Epithelial cell of esophagus (primary cell): ENCODE results near the gene DOHH.

ENCODE experiments used
- DNase-seq: peaks from one replicate; pipeline ENCODE4 v3.0.0; 2010; ENCODE audit warnings: low read depth
- H3K4me3 ChIP-seq: 2 replicates; pipeline ENCODE4 v1.5.1; 2011; ENCODE audit warnings: mild to moderate bottlenecking, low read length, control low read depth
- CTCF ChIP-seq: IDR thresholded peaks from 2 replicates; pipeline ENCODE4 v1.5.1; 2011; ENCODE audit warnings: low read depth, mild to moderate bottlenecking, low read length, control low read depth, inconsistent platforms; ENCODE audit not compliant: insufficient read depth; ENCODE audit errors: missing control alignments

The DOHH gene

DNA sequence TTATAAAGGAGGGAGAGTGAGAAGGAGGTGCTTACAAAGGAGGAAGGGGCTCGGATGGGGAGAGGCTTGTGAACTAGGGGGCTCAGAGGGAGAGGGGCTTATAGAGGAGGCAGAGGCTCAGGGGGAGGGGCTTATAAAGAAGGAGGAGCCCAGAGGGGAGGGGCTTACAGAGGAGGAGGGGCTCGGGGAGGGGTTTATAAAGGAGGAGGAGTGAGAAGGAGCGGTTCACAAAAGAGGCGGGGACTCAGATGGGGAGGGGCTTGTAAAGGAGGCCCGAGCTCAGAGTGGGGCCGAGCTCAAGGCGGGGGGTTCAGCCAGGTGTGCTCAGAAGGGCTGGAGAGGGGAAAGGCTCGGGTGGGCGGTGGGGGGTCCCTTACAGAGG is 20.6 kb downstream of the DOHH start:
- H3K4me3 ChIP-seq: no peak overlapping the region
- no peak for TF ChIP-seq CTCF
- peak; percentile 36 for DNase-seq

DNA sequence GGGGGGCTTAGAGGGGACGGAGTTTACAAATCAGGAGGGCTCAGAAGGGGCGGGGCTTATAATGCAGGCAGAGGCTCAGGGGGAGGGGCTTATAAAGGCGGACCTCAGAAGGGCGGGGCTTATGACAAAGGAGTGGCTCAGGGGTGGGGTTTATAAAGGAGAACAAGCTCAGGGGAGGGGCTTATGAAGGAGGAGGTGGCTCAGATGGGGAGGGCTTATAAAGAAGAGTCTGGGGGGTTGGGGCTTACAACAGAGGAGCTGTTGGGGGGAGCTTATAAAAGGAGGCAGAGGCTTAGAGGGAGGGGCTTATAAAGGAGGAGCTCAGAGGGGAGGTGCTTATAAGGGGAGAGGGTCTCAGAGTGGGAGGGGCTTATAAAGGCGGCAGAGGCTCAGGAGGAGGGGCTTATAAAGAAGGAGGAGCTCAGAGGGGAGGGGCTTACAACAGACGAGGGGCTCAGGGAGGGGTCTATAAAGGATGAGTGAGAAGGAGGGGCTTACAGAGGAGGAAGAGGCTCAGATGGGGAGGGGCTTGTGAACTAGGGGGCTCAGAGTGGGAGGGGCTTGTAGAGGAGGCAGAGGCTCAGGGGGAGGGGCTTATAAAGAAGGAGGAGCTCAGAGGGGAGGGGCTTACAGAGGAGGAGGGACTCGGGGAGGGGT is 21.2 kb downstream of the DOHH start:
- no peak for TF ChIP-seq CTCF
- DNase-seq: no peak
- H3K4me3 ChIP-seq: no peak overlapping the region

GRCh38 chr19:3478409-3479176 is 21.9 kb downstream of the DOHH start:
- no peak for DNase-seq
- no peak for TF ChIP-seq CTCF
- no peak overlapping the region for H3K4me3 ChIP-seq

GRCh38 chr19:3477951-3478350 is 22.5 kb downstream of the DOHH start:
- DNase-seq: no peak
- H3K4me3 ChIP-seq: no peak overlapping the region

DNA sequence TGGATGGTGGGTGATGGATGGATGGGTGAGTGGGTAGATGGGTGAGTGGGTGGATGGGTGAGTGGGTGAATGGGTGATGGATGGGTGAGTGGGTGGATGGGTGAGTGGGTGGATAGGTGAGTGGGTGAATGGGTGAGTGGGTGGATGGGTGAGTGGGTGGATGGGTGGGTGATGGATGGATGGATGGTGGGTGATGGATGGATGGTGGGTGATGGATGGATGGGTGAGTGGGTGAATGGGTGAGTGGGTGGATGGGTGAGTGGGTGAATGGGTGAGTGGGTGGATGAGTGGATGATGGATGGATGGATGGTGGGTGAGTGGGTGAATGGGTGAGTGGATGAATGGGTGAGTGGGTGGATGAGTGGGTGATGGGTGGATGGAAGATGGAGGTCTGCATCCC is 23.0 kb downstream of the DOHH start:
- DNase-seq: no peak
- TF ChIP-seq CTCF: no peak
- H3K4me3 ChIP-seq: no peak overlapping the region

More at GRCh38 chr19:3477951-3478350, 22.5 kb downstream of the DOHH start:
- TF ChIP-seq CTCF: no peak

GRCh38 chr19:3476830-3477229 is 23.6 kb downstream of the DOHH start:
- TF ChIP-seq CTCF: no peak
- H3K4me3 ChIP-seq: no peak overlapping the region
- DNase-seq: no peak
